K562 (cell line): ENCODE results near the gene TLE6. TPM values are rescaled to one million over a fixed set of nuclear protein-coding genes. Genes with fewer than 3 reads are reported as not detected.

Experiments
- FOXA1 ChIP-seq: fragments of 450-650 bp; IDR thresholded peaks from 2 replicates; pipeline ENCODE4 v1.6.1; 2016; ENCODE audit warnings: mild to moderate bottlenecking, borderline replicate concordance
- HSF4 ChIP-seq: fragments of 250-450 bp; sonication (Bioruptor Pico); IDR thresholded peaks from 2 replicates; pipeline ENCODE4 v2.1.2; 2022; ENCODE audit warnings: mild to moderate bottlenecking, moderate library complexity, borderline replicate concordance
- NKRF ChIP-seq: fragments of 450-650 bp; IDR thresholded peaks from 2 replicates; pipeline ENCODE4 v1.6.1; 2016; ENCODE audit warnings: borderline replicate concordance
- NR3C1 ChIP-seq: sonication (generic); formaldehyde crosslinking; IDR thresholded peaks from 2 replicates; pipeline ENCODE4 v1.8.1; 2022; ENCODE audit warnings: missing genetic modification reagents
- POLR2AphosphoS2 ChIP-seq: IDR thresholded peaks from 2 replicates; pipeline ENCODE4 v1.6.1; 2012; ENCODE audit warnings: low read length, improper control_type of control experiment
- PREB ChIP-seq: sonication (generic); formaldehyde crosslinking; IDR thresholded peaks from 2 replicates; pipeline ENCODE4 v1.8.1; 2023; ENCODE audit warnings: mild to moderate bottlenecking, missing genetic modification reagents
- SAFB ChIP-seq: fragments of 200-400 bp; formaldehyde crosslinking; IDR thresholded peaks from 2 replicates; pipeline ENCODE4 v1.6.1; 2017; ENCODE audit warnings: low read depth, low read length, borderline replicate concordance
- SPI1 ChIP-seq: IDR thresholded peaks from 2 replicates; pipeline ENCODE4 v1.6.1; 2011; ENCODE audit warnings: low read depth, low read length, control low read depth, borderline replicate concordance
- USF1 ChIP-seq: sonication (generic); formaldehyde crosslinking; IDR thresholded peaks from 2 replicates; pipeline ENCODE4 v1.9.0; 2022; ENCODE audit warnings: mild to moderate bottlenecking, missing genetic modification reagents
- ZBTB40 ChIP-seq, 2 experiments: fragments of 450-650 bp in 1 of 2; sonication (generic) in 1 of 2; formaldehyde crosslinking in 1 of 2; IDR thresholded peaks; 2 replicates each; pipeline versions ENCODE4 v1.7.1 to v1.9.0; 2016 to 2022; ENCODE audit warnings: inconsistent platforms in 1 of 2, mild to moderate bottlenecking in 1 of 2, missing genetic modification reagents in 1 of 2
- ZEB2 ChIP-seq: fragments of 450-650 bp; IDR thresholded peaks from 2 replicates; pipeline ENCODE4 v1.6.1; 2016
- ZNF143 ChIP-seq: sonication (generic); formaldehyde crosslinking; IDR thresholded peaks from 2 replicates; pipeline ENCODE4 v1.9.0; 2022; ENCODE audit warnings: mild to moderate bottlenecking, missing genetic modification reagents
- ZNF24 ChIP-seq: fragments of 450-650 bp; IDR thresholded peaks from 2 replicates; pipeline ENCODE4 v1.6.1; 2016
- ZNF436 ChIP-seq: fragments of 250-450, 450-650 bp; sonication (Bioruptor Pico); formaldehyde crosslinking; IDR thresholded peaks from 2 replicates; pipeline ENCODE4 v1.7.0; 2020; ENCODE audit warnings: mild to moderate bottlenecking
- polyA plus RNA-seq, 8 experiments: library from polyadenylated mRNA; depleted of rRNA in 4 of 8; stranded (reverse) in 5 of 8; unstranded in 3 of 8; fragments of >200 nt; fragmentation: Nextera tagmentation in 2 of 8; fragmentation: Illumina TruSeq in 1 of 8; extraction: Ambion mirVana in 2 of 8; extraction: Trizol in 1 of 8; gene quantifications; 2 replicates each; pipeline versions ENCODE4 v1.2.1 to v1.2.3, GENCODE V29; 2011 to 2014; ENCODE audit warnings: inconsistent platforms in 1 of 8, missing spikeins in 1 of 8
- total RNA-seq, 7 experiments: library from RNA; depleted of rRNA in 6 of 7; stranded (reverse); fragments of >200 nt in 6 of 7; fragmentation: Illumina TruSeq in 2 of 7; extraction: Trizol in 2 of 7; gene quantifications; 2 replicates each; pipeline versions ENCODE4 v1.2.1 to v1.2.3, GENCODE V29; 2011 to 2021; ENCODE audit warnings: low replicate concordance in 1 of 7

TLE6 gene
- total and polyA plus RNA-seq, 9 of the 15 experiments (the other 6 are each of a cell fraction or from before 2014, with no cell fraction given), result 1.1 to 6.1 (median 2.5) TPM

GRCh38 chr19:2944775-2945574 lies 32.4 kb upstream of the TLE6 start, which contains the start of gene ZNF77 (continued):
- 0 out of 2 replicates have a peak, but pooled peaks have one; percentile 45 for TF ChIP-seq ZBTB40 (IDR thresholded peaks at IDR 0.05)
- TF ChIP-seq ZBTB40 (CRISPR knock-in tag; IDR thresholded peaks at IDR 0.05), result peak; percentile 22; the same call in 1 of the 2 replicates
- peak; percentile 85; the same call in 1 of the 2 replicates for TF ChIP-seq POLR2AphosphoS2
- no peak for TF ChIP-seq ZNF24
- TF ChIP-seq HSF4 (CRISPR knock-in tag), result no peak
- peak; percentile 83; the same call in 1 of the 2 replicates for TF ChIP-seq NKRF
- TF ChIP-seq NR3C1 (CRISPR knock-in tag), result no peak
- no peak for TF ChIP-seq ZNF436 (CRISPR knock-in tag)
- peak; percentile 90 for TF ChIP-seq ZEB2
- TF ChIP-seq PREB (CRISPR knock-in tag), result 0 out of 2 replicates have a peak, but pooled peaks have one; percentile 36
- TF ChIP-seq FOXA1, result no peak
- TF ChIP-seq ZNF143 (CRISPR knock-in tag), result no peak; the same call in 1 of the 2 replicates
- TF ChIP-seq SPI1, result 0 out of 2 replicates have a peak, but pooled peaks have one; percentile 29
- TF ChIP-seq USF1, result peak; percentile 49; the same call in 1 of the 2 replicates
- TF ChIP-seq SAFB, result peak; percentile 100
